Hepatocyte (in vitro differentiated cells): ENCODE results near the gene FAM8A1. TPM values are rescaled to one million over a fixed set of nuclear protein-coding genes. Genes with fewer than 3 reads are reported as not detected.

Source experiments
- DNase-seq: peaks from one replicate; pipeline ENCODE4 v3.0.0-alpha.2; 2016; ENCODE audit warnings: low spot score
- H2AFZ ChIP-seq: fragments of 200-600 bp; sonication (generic); 2 replicates; pipeline ENCODE4 v1.6.0; 2016; ENCODE audit warnings: antibody characterized with exemption, mild to moderate bottlenecking
- H3K27ac ChIP-seq: fragments of 200-600 bp; sonication (generic); 2 replicates; pipeline ENCODE4 v1.5.1; 2016; ENCODE audit warnings: mild to moderate bottlenecking
- H3K27me3 ChIP-seq: fragments of 200-600 bp; sonication (generic); 2 replicates; pipeline ENCODE4 v1.6.1; 2016
- H3K36me3 ChIP-seq: fragments of 200-600 bp; sonication (generic); replicated peaks from 2 replicates; pipeline ENCODE4 v1.5.1; 2016; ENCODE audit warnings: low read depth; ENCODE audit not compliant: insufficient read depth
- H3K4me1 ChIP-seq: fragments of 200-600 bp; sonication (generic); 2 replicates; pipeline ENCODE4 v1.5.1; 2016; ENCODE audit warnings: mild to moderate bottlenecking, moderate library complexity; ENCODE audit not compliant: insufficient read depth
- H3K4me2 ChIP-seq: fragments of 200-600 bp; sonication (generic); 2 replicates; pipeline ENCODE4 v1.6.0; 2016
- H3K4me3 ChIP-seq: fragments of 200-600 bp; sonication (generic); 2 replicates; pipeline ENCODE4 v1.5.1; 2016; ENCODE audit warnings: mild to moderate bottlenecking
- H3K79me2 ChIP-seq: fragments of 200-600 bp; sonication (generic); 2 replicates; pipeline ENCODE4 v1.6.0; 2017; ENCODE audit warnings: mild to moderate bottlenecking
- H3K9me2 ChIP-seq: fragments of 200-600 bp; sonication (generic); replicated peaks from 2 replicates; pipeline ENCODE4 v1.6.0; 2017; ENCODE audit warnings: mild to moderate bottlenecking; ENCODE audit not compliant: insufficient read depth
- H3K9me3 ChIP-seq: fragments of 200-600 bp; sonication (generic); 2 replicates; pipeline ENCODE4 v1.5.1; 2016; ENCODE audit warnings: low read depth, mild to moderate bottlenecking
- H4K20me1 ChIP-seq: fragments of 200-600 bp; sonication (generic); 2 replicates; pipeline ENCODE4 v1.6.0; 2016; ENCODE audit warnings: mild to moderate bottlenecking; ENCODE audit not compliant: insufficient read depth, poor library complexity, severe bottlenecking
- EZH2 ChIP-seq: fragments of 200-600 bp; sonication (generic); IDR thresholded peaks from 2 replicates; pipeline ENCODE4 v1.6.1; 2016; ENCODE audit warnings: antibody characterized with exemption, mild to moderate bottlenecking, borderline replicate concordance
- EZH2phosphoT487 ChIP-seq: fragments of 200-600 bp; sonication (generic); IDR thresholded peaks from one replicate; pipeline ENCODE4 v1.6.1; 2018; ENCODE audit warnings: antibody characterized with exemption, mild to moderate bottlenecking, low read depth, moderate library complexity; ENCODE audit not compliant: unreplicated experiment, severe bottlenecking
- WGBS: methylation state at CpG from one replicate; pipeline ENCODE4 v1.1.6; 2016; ENCODE audit warnings: low lambda C conversion rate; ENCODE audit errors: missing lambda C conversion rate; 5-methylcytosine and 5-hydroxymethylcytosine counted together
- polyA plus RNA-seq: library from polyadenylated mRNA; unstranded; fragments of >200 nt; fragmentation: Nextera tagmentation; extraction: Ambion mirVana; gene quantifications from 2 replicates; pipeline ENCODE4 v1.2.1, GENCODE V29; 2016
- total RNA-seq: library from RNA; depleted of rRNA; stranded (reverse); fragments of >200 nt; gene quantifications from 2 replicates; pipeline ENCODE4 v1.2.3, GENCODE V29; 2014
- TF ChIP-seq, protein P1 (sequence below): fragments of 200-600 bp; sonication (generic); IDR thresholded peaks from 2 replicates; pipeline ENCODE4 v1.5.1; 2016; ENCODE audit warnings: antibody characterized with exemption, mild to moderate bottlenecking; ENCODE audit not compliant: poor library complexity

The FAM8A1 gene, protein sequence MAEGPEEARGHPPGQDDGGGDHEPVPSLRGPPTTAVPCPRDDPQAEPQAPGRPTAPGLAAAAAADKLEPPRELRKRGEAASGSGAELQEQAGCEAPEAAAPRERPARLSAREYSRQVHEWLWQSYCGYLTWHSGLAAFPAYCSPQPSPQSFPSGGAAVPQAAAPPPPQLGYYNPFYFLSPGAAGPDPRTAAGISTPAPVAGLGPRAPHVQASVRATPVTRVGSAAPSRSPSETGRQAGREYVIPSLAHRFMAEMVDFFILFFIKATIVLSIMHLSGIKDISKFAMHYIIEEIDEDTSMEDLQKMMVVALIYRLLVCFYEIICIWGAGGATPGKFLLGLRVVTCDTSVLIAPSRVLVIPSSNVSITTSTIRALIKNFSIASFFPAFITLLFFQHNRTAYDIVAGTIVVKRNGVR
- total RNA-seq (41.7 and 43.8 TPM in 2 replicates), polyA plus RNA-seq (16.2 and 23.5 TPM in 2 replicates)

DNA sequence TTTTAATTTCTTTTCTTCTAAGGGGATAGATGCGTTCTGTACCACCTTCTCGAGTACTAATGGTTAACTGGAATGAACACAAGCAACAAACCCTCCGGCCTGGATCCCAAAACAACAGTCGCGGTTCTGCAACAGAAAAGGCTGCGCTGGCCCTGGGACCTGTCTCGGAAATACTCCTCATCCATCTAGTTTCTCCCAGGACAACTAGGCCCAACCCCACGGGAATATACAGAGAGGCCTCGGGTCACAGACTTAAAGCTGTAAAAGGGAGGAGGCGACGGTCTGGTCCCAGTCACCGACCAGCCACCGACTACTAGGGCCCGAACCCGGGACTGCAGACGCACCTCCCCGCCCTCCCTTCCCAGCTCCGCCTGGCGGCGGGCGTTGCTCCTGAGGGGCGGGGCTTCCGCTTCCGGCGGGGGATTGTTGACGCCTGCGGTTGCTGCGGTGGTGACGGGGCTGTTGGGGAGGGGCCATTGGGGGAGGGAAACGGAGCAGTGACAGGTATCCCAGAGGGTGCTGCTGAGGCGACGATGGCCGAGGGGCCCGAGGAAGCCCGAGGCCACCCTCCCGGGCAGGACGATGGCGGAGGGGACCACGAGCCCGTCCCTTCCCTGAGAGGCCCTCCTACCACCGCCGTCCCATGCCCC is at the start of gene FAM8A1:
Gene FAM8A1 (plus strand): TSS at position 426 of the 650 bp plus-strand sequence. CDS start 108 bp downstream, at position 534.
- Histone ChIP-seq H3K27ac (peak within 1 kb of the TSS; percentile 95), H3K9me2 (no peaks in the 10 kb centered on the region), H2AFZ (peak within 1 kb of the TSS; percentile 100), H3K4me2 (peak within 1 kb of the TSS; percentile 92), H3K79me2 (peaks cover 41% of the 10 kb centered on the region), H3K9me3 (no peaks in the 10 kb centered on the region), H4K20me1 (peaks cover 3% of the 10 kb centered on the region), H3K4me3 (peak within 1 kb of the TSS; percentile 86), H3K36me3 (no peaks in the 10 kb centered on the region), H3K27me3 (no peaks in the 10 kb centered on the region), H3K4me1 (no peaks in the 10 kb centered on the region)
- TF ChIP-seq EZH2phosphoT487, result no peak
- TF ChIP-seq, protein P1, sequence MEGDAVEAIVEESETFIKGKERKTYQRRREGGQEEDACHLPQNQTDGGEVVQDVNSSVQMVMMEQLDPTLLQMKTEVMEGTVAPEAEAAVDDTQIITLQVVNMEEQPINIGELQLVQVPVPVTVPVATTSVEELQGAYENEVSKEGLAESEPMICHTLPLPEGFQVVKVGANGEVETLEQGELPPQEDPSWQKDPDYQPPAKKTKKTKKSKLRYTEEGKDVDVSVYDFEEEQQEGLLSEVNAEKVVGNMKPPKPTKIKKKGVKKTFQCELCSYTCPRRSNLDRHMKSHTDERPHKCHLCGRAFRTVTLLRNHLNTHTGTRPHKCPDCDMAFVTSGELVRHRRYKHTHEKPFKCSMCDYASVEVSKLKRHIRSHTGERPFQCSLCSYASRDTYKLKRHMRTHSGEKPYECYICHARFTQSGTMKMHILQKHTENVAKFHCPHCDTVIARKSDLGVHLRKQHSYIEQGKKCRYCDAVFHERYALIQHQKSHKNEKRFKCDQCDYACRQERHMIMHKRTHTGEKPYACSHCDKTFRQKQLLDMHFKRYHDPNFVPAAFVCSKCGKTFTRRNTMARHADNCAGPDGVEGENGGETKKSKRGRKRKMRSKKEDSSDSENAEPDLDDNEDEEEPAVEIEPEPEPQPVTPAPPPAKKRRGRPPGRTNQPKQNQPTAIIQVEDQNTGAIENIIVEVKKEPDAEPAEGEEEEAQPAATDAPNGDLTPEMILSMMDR, result peak; percentile 24
- peak; percentile 97 for DNase-seq
- WGBS, result 21% methylated on average over 17 of the region's 42 CpGs

DNA sequence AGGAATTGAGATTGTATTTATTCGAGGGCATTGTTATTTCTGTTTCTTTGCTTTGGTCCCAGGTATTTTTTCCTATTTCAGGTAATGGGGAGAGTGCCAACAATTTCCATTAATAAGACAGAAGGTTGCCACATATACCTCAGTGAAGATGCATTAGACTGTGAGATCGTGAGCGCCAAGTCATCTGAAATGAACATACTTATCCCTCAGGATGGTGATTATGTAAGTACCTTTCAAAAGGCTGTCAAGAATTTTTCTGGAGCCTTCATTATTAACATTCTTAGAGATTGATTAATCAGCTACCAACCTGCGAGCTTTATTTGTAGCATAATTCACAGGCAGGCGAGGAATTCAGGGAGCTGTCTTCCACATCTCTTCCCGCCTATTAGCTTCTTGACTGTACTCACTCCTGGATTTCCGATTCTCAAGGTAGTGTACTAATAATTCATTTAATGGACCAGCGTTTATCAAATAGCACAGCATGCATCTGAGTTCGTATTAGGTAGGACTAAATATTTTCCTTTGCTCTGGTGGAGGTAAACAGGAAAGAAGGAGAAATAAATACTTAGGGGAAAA is 48.6 kb upstream of the FAM8A1 start:
- Histone ChIP-seq H3K27ac (no peak overlapping the region), H3K9me2 (no peaks in the 10 kb centered on the region), H3K36me3 (no peaks in the 10 kb centered on the region), H3K27me3 (no peaks in the 10 kb centered on the region), H3K4me2 (no peak overlapping the region), H3K79me2 (no peaks in the 10 kb centered on the region), H3K4me3 (no peak overlapping the region), H4K20me1 (no peaks in the 10 kb centered on the region), H3K9me3 (no peaks in the 10 kb centered on the region), H3K4me1 (no peaks in the 10 kb centered on the region), H2AFZ (no peak overlapping the region)
- no peak for DNase-seq
- 96% methylated on average over 9 of the region's 9 CpGs for WGBS
- no peak for TF ChIP-seq EZH2phosphoT487
- TF ChIP-seq EZH2, result no peak
- TF ChIP-seq, protein P1, result no peak

DNA sequence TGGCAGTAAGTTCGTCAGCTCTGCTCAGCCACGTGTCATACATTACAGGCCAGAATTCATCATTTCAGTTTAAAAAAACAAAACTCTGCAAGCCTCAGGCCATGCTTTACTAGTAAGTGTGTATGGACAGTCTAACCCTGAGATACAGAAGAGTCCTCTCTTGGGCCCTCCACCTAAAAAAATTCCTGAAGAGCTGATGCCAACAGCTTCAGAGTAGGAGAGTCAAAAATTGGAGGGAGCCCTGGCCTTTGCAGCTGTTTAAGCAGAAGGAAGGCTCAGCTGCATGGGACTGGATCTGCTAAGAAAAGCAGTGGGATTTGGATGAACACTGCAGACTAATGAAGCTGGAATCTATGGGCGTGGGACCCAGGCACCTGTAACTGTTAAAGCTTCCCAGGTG is 47.2 kb upstream of the FAM8A1 start:
- 93% methylated on average over 3 of the region's 3 CpGs for WGBS
- Histone ChIP-seq H3K4me3 (no peak overlapping the region), H3K27ac (no peak overlapping the region), H2AFZ (no peak overlapping the region), H3K79me2 (no peaks in the 10 kb centered on the region), H3K36me3 (no peaks in the 10 kb centered on the region), H3K27me3 (no peaks in the 10 kb centered on the region), H3K9me2 (no peaks in the 10 kb centered on the region), H3K4me1 (no peaks in the 10 kb centered on the region), H3K9me3 (no peaks in the 10 kb centered on the region), H3K4me2 (no peak overlapping the region), H4K20me1 (no peaks in the 10 kb centered on the region)
- TF ChIP-seq EZH2phosphoT487 (no peak), EZH2 (no peak)
- TF ChIP-seq, protein P1, result no peak
- DNase-seq, result no peak
